A549 (cell line): Measurements from ENCODE around the gene CPA3.

Experiments
- CBX2 ChIP-seq: fragments of 200-600 bp; sonication (generic); IDR thresholded peaks from 2 replicates; pipeline ENCODE4 v1.6.1; 2016; ENCODE audit warnings: low read depth, mild to moderate bottlenecking, borderline replicate concordance
- MAFK ChIP-seq: fragments of 450-650 bp; IDR thresholded peaks from 2 replicates; pipeline ENCODE4 v1.6.1; 2014; ENCODE audit not compliant: partially characterized antibody
- MYC ChIP-seq: IDR thresholded peaks from 2 replicates; pipeline ENCODE4 v1.6.1; 2012; ENCODE audit warnings: mild to moderate bottlenecking, inconsistent platforms, low read length, improper control_type of control experiment, borderline replicate concordance
- POLR2A ChIP-seq: IDR thresholded peaks from 2 replicates; pipeline ENCODE4 v1.6.1; 2012; ENCODE audit warnings: mild to moderate bottlenecking, low read length
- RARB ChIP-seq: fragments of 250-450 bp; sonication (Bioruptor Pico); IDR thresholded peaks from 2 replicates; pipeline ENCODE4 v1.8.0; 2021; ENCODE audit warnings: mild to moderate bottlenecking, moderate library complexity
- TFCP2L1 ChIP-seq: fragments of 250-450 bp; sonication (Bioruptor Pico); IDR thresholded peaks from 2 replicates; pipeline ENCODE4 v1.5.0; 2021; ENCODE audit warnings: mild to moderate bottlenecking
- TP53 ChIP-seq: fragments of 250-450 bp; sonication (Bioruptor Pico); IDR thresholded peaks from 2 replicates; pipeline ENCODE4 v1.5.0; 2021; ENCODE audit warnings: mild to moderate bottlenecking, moderate library complexity
- TF ChIP-seq, protein P1 (sequence below): IDR thresholded peaks from 2 replicates; pipeline ENCODE4 v1.6.1; 2012
- TF ChIP-seq, protein P2 (sequence below): fragments of >200 bp; sonication (Bioruptor Twin); formaldehyde crosslinking; IDR thresholded peaks from 3 replicates; pipeline ENCODE4 v1.5.1; 2016
- TF ChIP-seq, protein P3 (sequence below): IDR thresholded peaks from 2 replicates; pipeline ENCODE4 v1.6.1; 2012

DNA sequence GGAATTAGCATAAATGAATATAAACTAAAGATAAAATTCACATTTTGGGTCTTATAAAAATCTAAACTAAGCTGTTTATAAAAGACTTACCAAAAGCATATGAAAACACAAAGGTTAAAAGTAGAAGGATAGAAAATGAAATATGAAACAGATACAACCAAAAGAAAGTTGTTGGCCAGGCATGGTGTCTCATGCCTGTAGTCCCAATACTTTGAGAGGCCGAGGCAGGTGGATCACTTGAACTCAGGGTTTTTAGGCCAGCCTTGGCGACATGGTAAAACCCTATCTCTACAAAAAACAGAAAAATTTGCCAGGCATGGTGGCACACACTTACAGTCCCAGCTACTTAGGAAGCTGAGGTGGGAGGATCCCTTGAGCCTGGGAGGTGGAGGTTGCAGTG lies 51.0 kb downstream of the CPA3 start:
- no peak for TF ChIP-seq MAFK
- no peak for TF ChIP-seq TFCP2L1 (CRISPR knock-in tag)
- TF ChIP-seq, protein P1, sequence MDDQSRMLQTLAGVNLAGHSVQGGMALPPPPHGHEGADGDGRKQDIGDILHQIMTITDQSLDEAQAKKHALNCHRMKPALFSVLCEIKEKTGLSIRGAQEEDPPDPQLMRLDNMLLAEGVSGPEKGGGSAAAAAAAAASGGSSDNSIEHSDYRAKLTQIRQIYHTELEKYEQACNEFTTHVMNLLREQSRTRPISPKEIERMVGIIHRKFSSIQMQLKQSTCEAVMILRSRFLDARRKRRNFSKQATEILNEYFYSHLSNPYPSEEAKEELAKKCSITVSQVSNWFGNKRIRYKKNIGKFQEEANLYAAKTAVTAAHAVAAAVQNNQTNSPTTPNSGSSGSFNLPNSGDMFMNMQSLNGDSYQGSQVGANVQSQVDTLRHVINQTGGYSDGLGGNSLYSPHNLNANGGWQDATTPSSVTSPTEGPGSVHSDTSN = no peak
- no peak for TF ChIP-seq CBX2
- TF ChIP-seq MYC = no peak
- TF ChIP-seq, protein P2, sequence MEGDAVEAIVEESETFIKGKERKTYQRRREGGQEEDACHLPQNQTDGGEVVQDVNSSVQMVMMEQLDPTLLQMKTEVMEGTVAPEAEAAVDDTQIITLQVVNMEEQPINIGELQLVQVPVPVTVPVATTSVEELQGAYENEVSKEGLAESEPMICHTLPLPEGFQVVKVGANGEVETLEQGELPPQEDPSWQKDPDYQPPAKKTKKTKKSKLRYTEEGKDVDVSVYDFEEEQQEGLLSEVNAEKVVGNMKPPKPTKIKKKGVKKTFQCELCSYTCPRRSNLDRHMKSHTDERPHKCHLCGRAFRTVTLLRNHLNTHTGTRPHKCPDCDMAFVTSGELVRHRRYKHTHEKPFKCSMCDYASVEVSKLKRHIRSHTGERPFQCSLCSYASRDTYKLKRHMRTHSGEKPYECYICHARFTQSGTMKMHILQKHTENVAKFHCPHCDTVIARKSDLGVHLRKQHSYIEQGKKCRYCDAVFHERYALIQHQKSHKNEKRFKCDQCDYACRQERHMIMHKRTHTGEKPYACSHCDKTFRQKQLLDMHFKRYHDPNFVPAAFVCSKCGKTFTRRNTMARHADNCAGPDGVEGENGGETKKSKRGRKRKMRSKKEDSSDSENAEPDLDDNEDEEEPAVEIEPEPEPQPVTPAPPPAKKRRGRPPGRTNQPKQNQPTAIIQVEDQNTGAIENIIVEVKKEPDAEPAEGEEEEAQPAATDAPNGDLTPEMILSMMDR = no peak
- TF ChIP-seq POLR2A = no peak
- no peak for TF ChIP-seq RARB (CRISPR knock-in tag)
- no peak for TF ChIP-seq TP53 (CRISPR knock-in tag)
- TF ChIP-seq, protein P3, sequence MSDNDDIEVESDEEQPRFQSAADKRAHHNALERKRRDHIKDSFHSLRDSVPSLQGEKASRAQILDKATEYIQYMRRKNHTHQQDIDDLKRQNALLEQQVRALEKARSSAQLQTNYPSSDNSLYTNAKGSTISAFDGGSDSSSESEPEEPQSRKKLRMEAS = no peak
